DLD1 (cell line): Measurements from ENCODE around the gene THRB.
"Not testable (repeated sequence)": the region's sequence is repeated elsewhere in the genome, so short reads cannot be mapped to it uniquely, and the experiment has no call there.

Experiments
- in situ Hi-C: cut with HindIII; loops from 2 replicates; pipeline ENCODE4 v1.10.0; 2017; ENCODE audit warnings: low sequenced_read_pairs

THRB gene

DNA sequence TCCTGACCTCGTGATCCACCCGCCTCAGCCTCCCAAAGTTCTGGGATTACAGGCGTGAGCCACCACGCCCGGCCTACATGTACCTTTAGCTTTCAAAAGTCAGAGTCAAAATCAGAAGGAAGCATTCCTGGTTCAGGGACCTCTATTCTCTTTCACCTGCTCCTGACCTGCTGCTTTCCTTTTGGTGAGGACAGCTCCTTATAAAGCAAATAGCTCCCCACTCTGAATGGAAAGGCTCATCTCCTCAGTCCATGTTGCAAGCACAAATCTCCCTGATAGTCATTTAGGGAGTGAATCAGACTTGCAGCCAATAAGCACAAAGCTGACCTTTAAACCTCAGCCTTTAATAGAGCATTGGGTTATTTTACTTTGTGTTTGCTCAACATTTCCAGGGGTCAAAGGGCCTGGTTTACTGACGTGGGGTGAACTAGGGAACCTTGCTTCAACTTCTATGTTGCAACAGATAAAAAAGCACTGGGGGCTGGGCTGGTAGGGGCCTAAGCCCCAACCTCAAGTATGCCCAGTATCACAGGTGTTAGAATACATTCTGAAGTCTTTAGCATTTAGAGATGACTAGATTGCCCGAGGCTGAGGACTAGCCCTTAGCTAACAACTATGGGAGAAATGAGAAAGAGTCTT lies 43.1 kb downstream of the THRB start:
- in situ Hi-C loops: no loop called here

DNA sequence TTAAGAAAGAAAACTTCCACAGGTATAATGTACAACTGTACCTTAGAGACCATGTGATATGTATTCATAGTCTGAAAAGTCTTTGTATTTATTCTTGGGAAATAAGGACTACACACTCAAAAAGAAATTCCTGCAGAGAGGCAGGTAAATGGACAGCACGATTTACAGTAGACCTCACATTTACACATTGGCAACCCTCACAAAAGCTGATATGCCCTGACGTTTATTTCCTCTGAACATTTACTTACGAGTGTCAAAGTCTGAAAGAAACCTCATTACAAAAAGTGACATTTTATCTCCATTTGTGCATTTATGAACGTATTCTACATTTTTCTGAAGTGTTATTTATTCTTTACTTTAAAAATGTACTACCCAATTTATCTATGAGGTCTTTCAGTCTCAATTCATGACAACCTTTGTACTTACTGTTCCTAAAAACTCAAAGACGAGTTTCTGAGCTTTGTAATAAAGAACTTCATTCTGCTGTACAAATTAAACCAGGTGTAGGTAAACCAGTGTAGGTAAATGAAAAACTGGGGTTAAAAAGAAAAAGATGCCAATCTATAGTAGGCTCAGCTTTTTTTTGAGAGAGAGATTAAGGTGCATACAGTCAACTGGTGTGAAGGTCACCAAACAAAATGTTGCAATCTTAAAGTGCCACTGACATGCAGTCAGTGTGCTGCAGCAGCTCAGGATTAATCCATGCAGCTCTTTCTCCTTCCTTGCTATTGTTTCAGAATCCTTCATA lies 44.3 kb downstream of the THRB start:
- in situ Hi-C loops: no loop called here

DNA sequence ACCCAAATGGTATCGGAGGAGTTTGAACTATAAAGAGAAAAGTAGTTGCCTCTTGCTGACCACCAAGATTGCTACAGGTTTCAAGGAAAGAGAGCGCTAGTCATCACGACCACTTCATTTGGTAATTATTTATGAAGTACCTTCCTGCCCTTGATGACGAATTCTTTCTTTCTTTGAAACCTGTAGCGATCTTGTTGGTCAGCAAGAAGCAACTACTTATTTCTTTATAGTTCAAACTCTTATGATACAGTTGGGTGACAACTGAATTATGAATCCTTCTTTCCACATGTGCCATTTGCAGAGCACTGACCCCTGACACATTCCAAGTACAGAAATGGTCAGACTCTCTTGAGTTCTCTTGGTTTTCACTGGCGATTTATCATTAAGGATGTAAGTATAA lies 46.8 kb downstream of the THRB start:
- in situ Hi-C loops: no loop called here

DNA sequence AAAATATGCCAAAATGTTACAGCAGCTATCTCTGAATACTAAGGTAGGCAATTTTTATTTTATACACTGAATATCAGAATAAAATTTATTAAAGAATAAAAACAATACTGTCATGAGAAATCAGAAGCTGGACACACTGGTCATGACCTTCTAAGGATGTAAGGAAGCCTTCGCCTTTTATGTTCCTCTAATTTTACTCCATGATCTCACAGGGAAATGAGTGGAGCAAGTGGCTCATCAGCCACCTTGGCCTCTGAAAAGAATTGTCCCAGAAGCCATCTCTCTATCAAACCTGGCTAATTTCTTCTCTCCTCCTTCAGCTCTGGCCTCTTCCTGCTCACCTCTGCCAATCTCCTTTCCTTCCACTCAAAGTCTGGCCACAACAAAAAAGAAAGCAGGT lies 48.6 kb downstream of the THRB start:
- in situ Hi-C loops: no loop called here

DNA sequence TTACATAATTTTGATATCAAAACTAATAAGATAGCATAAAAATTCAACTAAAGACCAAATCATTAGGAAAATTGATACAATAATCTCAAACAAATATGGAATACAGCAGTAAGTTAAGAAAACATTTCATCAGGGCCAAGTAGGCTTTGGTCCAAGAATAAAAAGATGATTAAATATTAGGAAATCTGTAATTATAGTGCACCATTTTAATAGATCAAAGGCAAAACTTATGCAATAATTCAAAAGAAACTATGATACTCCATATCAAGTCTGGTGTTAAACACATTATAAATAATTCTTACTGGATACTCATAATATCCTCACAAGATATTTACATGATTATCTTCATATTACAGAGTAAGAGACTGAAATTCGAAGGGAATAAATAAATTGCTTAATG lies 51.2 kb downstream of the THRB start:
- in situ Hi-C loops: no loop called here

DNA sequence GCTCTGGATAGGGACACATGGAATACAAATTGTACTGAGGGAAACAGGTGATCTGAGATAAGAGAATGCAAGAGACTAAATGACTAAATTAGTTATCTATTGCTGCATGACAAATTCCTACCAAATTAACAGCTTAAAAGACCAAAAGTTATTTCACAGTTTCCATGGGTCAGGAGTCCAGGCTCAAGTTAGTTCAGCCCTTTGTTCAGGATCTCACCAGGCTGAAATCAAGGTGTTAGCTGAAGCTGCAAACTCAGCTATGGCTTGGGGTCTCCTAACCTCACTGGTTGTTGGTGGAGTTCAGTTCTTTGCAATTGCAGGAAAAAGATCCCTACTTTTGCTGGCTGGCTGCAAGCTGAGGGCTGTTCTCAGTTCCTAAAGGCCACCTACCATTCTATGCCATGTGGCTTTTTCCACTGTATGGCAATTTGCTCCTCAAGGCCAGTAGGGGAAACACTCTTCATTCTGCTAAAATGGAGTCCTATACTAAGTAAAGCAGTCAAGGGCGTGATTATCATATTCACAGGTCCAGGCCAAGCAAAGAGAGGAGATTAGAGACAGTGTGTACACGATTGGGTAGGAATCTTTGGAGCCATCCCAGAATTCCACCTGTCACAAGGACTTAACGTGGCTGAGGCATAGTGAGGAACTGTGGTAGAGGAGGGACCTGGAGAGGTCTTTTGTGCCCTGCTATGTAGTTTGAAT lies 53.7 kb downstream of the THRB start:
- in situ Hi-C loops: no loop called here

DNA sequence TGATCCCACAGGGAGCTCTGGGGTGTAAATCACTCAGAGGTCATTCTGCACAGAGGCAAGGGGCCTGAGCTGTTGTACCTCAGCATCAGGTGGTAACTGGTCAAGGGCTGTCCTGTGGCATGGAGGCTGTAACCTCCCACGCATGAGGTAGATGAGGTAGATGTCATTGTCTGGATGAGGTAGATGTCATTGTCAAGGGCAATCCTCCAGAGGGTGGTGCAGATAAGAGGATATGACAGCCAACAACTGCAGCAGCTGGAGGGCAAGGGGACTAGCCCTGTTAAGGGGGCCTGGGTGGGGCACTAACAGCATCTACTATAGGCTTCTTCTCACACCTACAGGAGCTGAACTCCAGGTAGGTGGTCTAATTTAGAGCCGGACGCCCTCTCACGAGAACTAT lies 55.6 kb downstream of the THRB start:
- in situ Hi-C loops: no loop called here

DNA sequence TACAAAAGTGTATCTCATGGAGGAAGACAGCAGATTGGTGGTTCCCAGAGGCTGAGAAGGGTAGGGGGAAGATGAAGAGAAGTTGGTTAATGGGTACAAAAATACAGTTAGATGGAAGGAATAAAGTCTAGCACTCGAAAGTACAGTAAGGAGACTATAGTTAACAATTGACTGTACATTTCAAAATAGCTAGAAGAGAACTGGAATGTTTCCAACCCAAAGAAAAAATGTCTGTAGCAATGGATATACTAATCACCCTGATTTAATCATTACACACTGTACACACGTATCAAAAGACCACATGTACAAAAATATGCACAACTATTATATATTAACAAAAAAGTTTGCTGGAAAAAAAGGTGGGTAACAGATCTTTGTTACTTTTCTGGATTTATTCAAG lies 57.3 kb downstream of the THRB start:
- in situ Hi-C loops: no loop called here

DNA sequence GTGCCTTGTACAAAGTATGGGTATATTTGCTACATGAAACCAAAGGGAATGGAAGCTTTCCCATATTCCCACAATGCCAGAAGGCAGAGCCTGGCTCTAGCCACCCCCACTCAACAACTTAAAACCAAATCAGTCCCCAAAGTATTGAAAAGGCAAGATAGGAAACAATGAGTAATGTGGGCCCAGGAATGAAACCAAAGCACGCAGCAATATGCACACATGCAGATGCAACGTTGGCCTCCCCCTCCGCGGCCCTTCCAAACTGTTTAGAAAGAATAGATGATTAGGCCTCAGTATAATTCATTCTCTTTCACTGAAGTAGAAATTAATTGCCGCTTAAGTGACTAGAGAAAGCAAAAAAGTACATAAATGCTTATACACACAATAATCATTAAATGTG lies 59.1 kb downstream of the THRB start:
- in situ Hi-C loops: no loop called here

DNA sequence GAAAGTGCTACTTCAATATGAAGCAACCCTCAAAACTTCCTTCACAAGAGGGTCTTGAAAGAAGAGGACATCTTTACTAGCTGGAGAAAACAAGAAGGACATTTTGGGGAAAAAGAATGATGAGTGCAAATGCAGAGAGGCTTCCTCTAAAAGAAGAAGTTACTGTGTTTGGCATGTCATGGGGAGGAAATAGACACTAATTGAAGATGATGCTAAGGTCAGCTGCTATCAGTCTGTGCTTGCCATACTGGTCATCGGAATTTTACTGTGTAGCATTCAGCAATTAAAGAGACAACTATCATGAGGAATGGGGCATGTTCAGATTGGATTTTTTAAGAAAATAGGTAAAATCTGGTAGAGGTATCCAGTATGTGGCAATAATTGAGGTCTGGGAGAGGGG lies 60.0 kb downstream of the THRB start:
- in situ Hi-C loops: no loop called here

DNA sequence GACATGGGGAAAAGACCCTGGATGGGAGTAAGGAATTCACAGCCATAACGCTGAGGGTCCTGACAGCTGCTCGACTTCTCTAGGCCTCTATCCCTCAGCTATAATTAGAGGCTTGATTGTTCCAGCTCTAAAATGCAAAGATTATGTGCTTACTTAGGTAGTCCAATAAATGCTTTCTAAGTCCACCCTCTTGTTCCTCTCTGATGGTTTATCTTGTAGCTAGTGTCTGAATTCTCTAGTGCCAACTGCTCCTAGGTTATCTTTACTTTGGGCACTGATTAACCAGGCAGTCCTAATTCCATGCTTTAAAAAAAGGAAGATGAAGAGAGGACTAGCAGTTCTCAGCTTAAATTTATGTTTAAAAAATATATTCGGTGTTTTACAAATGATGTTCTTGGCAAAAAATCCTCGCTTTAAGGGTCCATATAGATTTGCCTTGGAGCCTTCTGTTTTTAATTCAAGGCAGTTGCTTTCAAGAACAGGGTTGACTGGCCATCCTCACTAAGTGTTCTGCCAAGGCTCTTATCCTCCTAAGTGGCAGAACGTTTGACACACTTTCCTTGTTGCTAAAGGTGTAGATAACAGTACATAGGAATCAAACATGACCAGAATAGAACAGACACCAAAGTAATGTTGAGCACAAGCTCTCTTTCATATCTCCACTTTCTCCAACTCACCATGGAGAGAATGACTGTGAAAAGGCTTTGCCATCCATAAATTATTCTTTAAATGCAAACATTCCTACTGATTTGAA lies 60.6 kb downstream of the THRB start:
- in situ Hi-C loops: no loop called here

DNA sequence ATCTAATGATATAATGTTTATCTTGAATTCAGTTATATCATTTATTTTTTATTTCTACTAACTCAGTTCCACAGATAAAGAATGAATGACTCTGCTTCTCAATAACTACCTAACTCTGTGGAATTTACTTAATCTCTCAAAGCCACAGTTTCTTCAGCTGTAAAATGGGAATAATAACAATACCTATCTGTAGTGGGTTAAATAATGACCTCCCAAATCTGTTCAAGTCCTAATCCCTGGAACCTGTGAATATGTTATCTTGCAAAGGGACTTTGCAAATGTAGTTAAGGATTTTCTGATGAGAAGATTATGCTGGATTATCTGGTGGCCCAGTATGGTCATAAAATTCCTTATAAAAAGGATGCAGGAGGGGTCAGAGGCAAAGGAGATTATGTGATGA lies 61.7 kb downstream of the THRB start:
- in situ Hi-C loops: no loop called here

DNA sequence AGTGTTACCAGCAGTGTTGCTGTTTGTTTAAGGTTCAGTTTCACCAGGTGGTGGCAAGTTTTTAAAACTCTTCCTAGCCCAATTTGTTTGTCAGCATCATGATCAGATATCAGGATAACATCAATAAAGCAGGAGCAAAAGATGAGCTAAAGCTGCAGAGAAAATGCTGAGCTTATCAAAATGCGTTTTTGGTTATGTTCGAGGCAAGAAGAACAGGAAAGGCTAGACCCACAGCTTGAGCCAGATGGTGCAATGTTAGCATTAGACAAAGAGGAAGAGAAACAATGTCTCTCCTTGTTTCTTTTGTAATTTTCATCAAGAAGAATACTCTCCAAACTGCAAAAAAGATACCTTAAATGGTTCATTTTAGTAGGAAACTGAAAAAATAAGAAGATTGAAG lies 66.2 kb downstream of the THRB start:
- in situ Hi-C loops: no loop called here

DNA sequence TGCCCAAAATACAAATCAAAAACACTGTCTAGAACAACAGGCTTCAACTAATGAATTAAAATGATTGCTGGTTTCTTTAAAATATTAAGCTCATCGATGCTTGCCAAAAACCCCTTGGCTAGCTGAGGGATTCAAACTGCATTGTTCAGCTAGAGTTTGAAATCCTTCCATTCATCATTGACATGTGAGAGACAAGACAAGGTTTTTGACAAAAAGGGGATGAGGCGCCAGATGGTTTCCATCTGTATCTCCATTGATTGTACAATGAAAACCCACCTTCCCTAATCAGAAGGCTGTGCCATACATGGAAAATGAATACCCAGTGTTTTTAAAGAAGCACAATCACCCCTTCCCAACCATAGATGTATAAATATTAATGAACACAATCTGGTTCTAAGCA lies 67.8 kb downstream of the THRB start:
- in situ Hi-C loops: no loop called here

DNA sequence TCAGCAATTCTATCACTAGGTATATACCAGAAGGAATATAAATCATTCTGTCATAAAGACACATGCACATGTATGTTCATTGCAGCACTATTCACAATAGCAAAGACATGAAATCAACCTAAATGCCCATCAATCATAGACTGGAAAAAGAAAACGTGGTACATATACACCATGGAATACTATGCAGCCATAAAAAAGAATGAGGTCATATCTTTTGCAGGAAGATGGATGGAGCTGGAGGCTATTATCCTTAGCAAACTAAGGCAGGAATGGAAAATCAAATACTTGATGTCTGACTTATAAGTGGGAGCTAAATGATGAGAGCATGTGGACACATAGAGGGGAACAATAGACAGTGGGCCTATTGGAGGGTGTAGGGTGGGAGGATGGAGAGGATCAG lies 73.8 kb downstream of the THRB start:
- in situ Hi-C loops: not testable (repeated sequence)

DNA sequence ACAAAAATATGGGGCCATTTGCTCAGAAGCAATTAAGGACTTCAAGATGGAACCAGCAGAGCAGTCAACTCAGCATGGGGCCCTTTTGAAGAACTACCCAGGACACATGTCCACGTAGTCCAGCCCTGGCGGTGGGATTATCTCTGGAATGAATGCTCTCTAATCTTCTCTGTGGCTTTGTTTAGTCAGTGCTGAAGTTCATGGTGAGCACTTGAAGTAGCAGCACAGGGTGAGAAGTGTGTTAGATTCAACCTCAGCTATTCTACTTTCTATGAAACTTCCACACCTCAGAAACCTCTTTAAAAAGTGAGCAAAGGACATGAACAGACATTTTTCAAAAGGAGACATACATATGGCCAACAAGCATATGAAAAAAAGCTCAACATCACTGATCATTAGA lies 74.4 kb downstream of the THRB start:
- in situ Hi-C loops: no loop called here

DNA sequence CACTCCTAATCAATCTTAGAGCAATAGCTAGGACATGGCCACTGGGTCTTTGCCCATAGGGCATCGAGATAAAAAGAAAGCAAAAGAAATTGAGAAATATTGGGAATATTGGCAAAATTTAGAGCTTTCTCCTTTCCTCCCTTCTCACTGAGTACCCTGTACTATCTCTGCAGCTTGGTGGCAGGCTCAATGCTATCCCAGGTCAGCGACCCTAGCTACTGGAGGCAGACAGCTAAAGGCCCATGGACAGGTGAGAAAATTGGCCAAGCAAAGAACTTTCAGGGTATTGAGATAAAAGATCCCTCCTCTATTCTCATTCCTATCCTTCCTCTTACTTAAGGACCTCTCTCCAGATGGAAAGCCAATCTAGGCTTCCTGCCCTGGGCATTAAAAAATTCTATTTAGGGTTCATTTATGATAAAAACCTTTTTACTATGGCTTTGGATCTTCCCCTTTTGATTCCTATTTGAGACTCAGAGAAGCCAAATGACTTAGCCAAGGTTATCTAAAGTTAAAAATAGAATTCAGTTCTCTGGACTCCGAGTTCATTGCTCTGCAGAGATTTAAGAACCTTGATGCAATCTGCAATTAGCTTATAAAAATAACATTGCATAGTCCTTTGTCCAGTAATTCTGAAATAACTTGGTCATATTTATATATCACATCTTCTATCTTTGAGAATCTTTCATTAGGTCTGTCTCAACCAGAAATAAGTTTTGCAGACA lies 75.4 kb downstream of the THRB start:
- in situ Hi-C loops: no loop called here

DNA sequence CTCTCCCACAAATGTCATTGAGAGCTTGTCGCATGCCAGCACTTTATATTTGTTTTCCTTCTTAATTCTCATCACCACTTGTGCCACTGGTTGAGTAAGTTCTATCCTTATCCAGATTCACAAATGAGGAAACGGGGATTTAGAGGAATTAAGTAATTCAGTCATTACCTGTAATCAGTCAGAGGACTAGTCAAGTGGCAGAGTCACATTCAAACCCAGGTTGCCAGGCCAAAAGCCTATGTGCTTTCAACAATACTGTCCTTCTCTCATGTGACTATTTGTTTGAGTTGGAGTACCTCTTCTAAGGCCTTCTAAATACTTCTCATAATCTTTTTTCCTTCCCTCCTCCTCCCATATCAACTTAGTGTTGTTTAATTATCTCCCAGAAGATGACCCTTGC lies 76.9 kb downstream of the THRB start:
- in situ Hi-C loops: no loop called here

DNA sequence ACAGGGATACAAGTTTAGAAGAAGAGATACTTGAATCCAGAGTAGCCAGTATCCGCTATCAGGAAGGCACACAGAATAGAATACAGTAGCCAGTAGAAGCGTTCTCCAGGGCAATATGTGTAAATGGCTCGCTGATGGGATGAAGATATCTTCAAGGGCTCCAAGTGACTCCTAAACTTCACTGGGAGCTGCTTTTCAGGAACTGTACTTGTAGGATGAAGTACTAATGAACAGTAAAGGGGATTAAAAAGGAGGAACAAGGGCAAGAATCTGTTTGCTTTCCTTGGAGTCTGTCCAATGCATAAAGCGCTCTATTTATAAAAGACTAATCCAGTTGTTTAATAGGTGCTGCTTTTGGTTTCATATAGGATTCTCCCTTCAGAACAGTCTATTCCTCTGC lies 78.4 kb downstream of the THRB start:
- in situ Hi-C loops: no loop called here

DNA sequence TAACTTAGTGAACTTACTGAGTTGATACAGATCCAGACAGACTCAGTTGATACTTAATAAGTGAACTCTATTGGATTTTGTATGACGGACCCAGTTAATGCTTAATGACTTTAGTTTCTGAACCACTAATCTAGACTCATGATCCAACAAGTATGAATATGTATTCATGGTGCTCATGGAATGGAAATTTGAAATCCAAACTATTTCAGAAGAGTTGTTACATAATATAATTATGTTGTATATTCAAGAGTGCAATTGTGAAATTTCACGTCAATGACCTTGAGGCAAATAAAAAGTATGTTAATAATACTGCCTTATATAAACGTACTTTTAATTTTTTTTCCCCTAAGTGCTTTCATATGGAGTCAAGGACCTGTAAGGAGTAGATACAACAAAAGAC lies 78.8 kb downstream of the THRB start:
- in situ Hi-C loops: no loop called here

DNA sequence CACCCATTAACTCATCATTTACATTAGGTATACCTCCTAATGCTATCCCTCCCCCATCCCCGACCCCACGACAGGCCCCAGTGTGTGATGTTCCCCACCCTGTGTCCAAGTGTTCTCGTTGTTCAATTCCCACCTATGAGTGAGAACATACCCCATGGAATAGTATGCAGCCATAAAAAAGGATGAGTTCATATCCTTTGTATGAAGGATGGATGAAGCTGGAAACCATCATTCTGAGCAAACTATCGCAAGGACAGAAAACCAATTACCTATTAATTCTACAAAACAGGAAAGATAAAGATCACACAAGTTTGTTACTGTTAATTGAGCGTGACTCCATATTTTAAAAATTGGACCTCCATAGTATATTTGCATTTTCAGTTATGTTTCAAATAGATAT lies 81.0 kb downstream of the THRB start:
- in situ Hi-C loops: not testable (repeated sequence)
